ENCODE results near the gene SOCS1. TPM values are rescaled to one million over a fixed set of nuclear protein-coding genes. Genes with fewer than 3 reads are reported as not detected.

Gene SOCS1
- polyA plus RNA-seq, 1 of the 3 experiments (the other 2 are of a cell fraction) = 8.6 TPM

GRCh38 chr16:11229906-11230305 lies 26.1 kb downstream of the SOCS1 start:
- POLR2A ChIA-PET = no interaction called here

DNA sequence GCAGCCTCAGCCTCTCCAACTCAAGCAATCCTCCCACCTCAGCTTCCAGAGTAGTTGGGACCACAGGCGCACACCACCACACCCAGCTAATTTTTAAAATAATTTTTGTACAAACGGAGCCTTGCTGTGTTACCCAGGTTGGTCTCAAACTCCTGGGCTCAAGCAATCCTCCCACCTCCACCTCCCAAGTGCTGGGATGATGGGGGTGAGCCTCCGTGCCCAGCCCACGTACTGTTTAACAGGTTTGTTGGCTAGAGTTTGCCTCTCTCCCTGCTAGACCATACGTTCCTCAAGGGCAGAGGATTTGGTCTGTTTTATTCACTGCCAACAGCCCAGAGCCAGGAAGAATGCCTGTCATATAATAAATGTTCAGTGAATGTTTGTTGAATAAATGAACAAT lies 26.6 kb downstream of the SOCS1 start:
- no peak overlapping the region for H3K4me2 ChIP-seq
- H2AFZ ChIP-seq (ENCODE audit: low read depth) = no peak overlapping the region
- WGBS (ENCODE audit: low lambda C conversion rate) = 85% methylated on average over 5 of the region's 5 CpGs
- no peaks in the 10 kb centered on the region for H3K9me3 ChIP-seq
- no peaks in the 10 kb centered on the region for H3K79me2 ChIP-seq (ENCODE audit: insufficient read depth)
- no peaks in the 10 kb centered on the region for H3K9me2 ChIP-seq
- no peaks in the 10 kb centered on the region for H3K27me3 ChIP-seq (ENCODE audit: insufficient read depth)
- POLR2A ChIA-PET = no interaction called here
- CTCF ChIA-PET = interaction anchor here (1.0 to 2.4 kb wide), 2 partner anchors 11 to 266 kb away, joined by 3 to 7 read pairs; no protein-coding TSS in a partner anchor
- H3K9ac ChIP-seq = no peak overlapping the region
- no peak overlapping the region for H3K27ac ChIP-seq (ENCODE audit: low read depth in 2 of 2, low read length in 1 of 2)
- H3K4me3 ChIP-seq (ENCODE audit: low read depth in 2 of 2, low read length in 1 of 2) = no peak overlapping the region
- no peaks in the 10 kb centered on the region for H4K20me1 ChIP-seq (ENCODE audit: insufficient read depth)
- no peak for DNase-seq
- no peaks in the 10 kb centered on the region for H3K36me3 ChIP-seq (replicated peaks in 1 of 2; ENCODE audit: control insufficient read depth in 1 of 2, insufficient read depth in 2 of 2, low read length in 1 of 2)
- H3K4me1 ChIP-seq (ENCODE audit: control insufficient read depth in 1 of 2, insufficient read depth in 2 of 2, low read depth in 1 of 2, low read length in 1 of 2) = peaks cover 0 to 4% of the 10 kb centered on the region in 2 experiments; a peak in 1 of 4 replicates
- no peaks in the 10 kb centered on the region for H3F3A ChIP-seq (replicated peaks; ENCODE audit: insufficient read depth)
- no peak for TF ChIP-seq PBX3 (IDR thresholded peaks at IDR 0.05)
- TF ChIP-seq, protein P1, sequence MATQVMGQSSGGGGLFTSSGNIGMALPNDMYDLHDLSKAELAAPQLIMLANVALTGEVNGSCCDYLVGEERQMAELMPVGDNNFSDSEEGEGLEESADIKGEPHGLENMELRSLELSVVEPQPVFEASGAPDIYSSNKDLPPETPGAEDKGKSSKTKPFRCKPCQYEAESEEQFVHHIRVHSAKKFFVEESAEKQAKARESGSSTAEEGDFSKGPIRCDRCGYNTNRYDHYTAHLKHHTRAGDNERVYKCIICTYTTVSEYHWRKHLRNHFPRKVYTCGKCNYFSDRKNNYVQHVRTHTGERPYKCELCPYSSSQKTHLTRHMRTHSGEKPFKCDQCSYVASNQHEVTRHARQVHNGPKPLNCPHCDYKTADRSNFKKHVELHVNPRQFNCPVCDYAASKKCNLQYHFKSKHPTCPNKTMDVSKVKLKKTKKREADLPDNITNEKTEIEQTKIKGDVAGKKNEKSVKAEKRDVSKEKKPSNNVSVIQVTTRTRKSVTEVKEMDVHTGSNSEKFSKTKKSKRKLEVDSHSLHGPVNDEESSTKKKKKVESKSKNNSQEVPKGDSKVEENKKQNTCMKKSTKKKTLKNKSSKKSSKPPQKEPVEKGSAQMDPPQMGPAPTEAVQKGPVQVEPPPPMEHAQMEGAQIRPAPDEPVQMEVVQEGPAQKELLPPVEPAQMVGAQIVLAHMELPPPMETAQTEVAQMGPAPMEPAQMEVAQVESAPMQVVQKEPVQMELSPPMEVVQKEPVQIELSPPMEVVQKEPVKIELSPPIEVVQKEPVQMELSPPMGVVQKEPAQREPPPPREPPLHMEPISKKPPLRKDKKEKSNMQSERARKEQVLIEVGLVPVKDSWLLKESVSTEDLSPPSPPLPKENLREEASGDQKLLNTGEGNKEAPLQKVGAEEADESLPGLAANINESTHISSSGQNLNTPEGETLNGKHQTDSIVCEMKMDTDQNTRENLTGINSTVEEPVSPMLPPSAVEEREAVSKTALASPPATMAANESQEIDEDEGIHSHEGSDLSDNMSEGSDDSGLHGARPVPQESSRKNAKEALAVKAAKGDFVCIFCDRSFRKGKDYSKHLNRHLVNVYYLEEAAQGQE (IDR thresholded peaks at IDR 0.05; ENCODE audit: low read depth, low read length) = no peak
- no peak for TF ChIP-seq TCF12 (IDR thresholded peaks at IDR 0.05)
- TF ChIP-seq, protein P2, sequence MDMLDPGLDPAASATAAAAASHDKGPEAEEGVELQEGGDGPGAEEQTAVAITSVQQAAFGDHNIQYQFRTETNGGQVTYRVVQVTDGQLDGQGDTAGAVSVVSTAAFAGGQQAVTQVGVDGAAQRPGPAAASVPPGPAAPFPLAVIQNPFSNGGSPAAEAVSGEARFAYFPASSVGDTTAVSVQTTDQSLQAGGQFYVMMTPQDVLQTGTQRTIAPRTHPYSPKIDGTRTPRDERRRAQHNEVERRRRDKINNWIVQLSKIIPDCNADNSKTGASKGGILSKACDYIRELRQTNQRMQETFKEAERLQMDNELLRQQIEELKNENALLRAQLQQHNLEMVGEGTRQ (IDR thresholded peaks at IDR 0.05; ENCODE audit: borderline replicate concordance, low read depth, low read length) = no peak
- TF ChIP-seq RAD21 (IDR thresholded peaks at IDR 0.05; ENCODE audit: low read length) = no peak
- no peak for TF ChIP-seq NRF1 (IDR thresholded peaks at IDR 0.05; ENCODE audit: low read depth, low read length)
- no peak for TF ChIP-seq CHD2 (IDR thresholded peaks at IDR 0.05; ENCODE audit: low read length, partially characterized antibody)
- no peak for TF ChIP-seq IRF3 (IDR thresholded peaks at IDR 0.05; ENCODE audit: low read depth, low read length)
- no peak for TF ChIP-seq GATA2 (CRISPR knock-in tag; IDR thresholded peaks at IDR 0.05)
- TF ChIP-seq SMC3 (IDR thresholded peaks at IDR 0.05; ENCODE audit: low read depth, low read length) = no peak
- TF ChIP-seq POLR2AphosphoS5 (IDR thresholded peaks at IDR 0.05; ENCODE audit: low read depth, low read length) = no peak
- TF ChIP-seq GABPA (IDR thresholded peaks at IDR 0.05; ENCODE audit: low read depth) = no peak

More at GRCh38 chr16:11229906-11230305, 26.1 kb downstream of the SOCS1 start:
- Histone ChIP-seq H3K27ac (ENCODE audit: low read depth in 2 of 2, low read length in 1 of 2) (no peak overlapping the region), H3K27me3 (ENCODE audit: insufficient read depth) (no peaks in the 10 kb centered on the region), H3K9ac (no peak overlapping the region), H2AFZ (ENCODE audit: low read depth) (no peak overlapping the region), H3K4me1 (ENCODE audit: control insufficient read depth in 1 of 2, insufficient read depth in 2 of 2, low read depth in 1 of 2, low read length in 1 of 2) (peaks cover 0 to 4% of the 10 kb centered on the region in 2 experiments; a peak in 1 of 4 replicates), H3F3A (replicated peaks; ENCODE audit: insufficient read depth) (no peaks in the 10 kb centered on the region), H3K36me3 (replicated peaks in 1 of 2; ENCODE audit: control insufficient read depth in 1 of 2, insufficient read depth in 2 of 2, low read length in 1 of 2) (no peaks in the 10 kb centered on the region), H3K9me2 (no peaks in the 10 kb centered on the region), H4K20me1 (ENCODE audit: insufficient read depth) (no peaks in the 10 kb centered on the region), H3K4me3 (ENCODE audit: low read depth in 2 of 2, low read length in 1 of 2) (no peak overlapping the region), H3K9me3 (no peaks in the 10 kb centered on the region), H3K79me2 (ENCODE audit: insufficient read depth) (no peaks in the 10 kb centered on the region), H3K4me2 (no peak overlapping the region)
- WGBS (ENCODE audit: low lambda C conversion rate) = 74% methylated on average over 4 of the region's 4 CpGs
- CTCF ChIA-PET = interaction anchor here (2.4 kb wide), 1 partner anchor 266 kb away, joined by 7 read pairs; no protein-coding TSS in a partner anchor
- DNase-seq = no peak
- no peak for TF ChIP-seq TAF1 (IDR thresholded peaks at IDR 0.05; ENCODE audit: borderline replicate concordance, low read depth, low read length)
- TF ChIP-seq JUND (IDR thresholded peaks at IDR 0.05) = no peak
- TF ChIP-seq, protein P3, sequence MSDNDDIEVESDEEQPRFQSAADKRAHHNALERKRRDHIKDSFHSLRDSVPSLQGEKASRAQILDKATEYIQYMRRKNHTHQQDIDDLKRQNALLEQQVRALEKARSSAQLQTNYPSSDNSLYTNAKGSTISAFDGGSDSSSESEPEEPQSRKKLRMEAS (IDR thresholded peaks at IDR 0.05; ENCODE audit: low read depth) = no peak
- TF ChIP-seq, protein P1 (IDR thresholded peaks at IDR 0.05; ENCODE audit: low read depth, low read length) = no peak
